ENCODE data around the gene IL22RA1.

IL22RA1 gene

DNA sequence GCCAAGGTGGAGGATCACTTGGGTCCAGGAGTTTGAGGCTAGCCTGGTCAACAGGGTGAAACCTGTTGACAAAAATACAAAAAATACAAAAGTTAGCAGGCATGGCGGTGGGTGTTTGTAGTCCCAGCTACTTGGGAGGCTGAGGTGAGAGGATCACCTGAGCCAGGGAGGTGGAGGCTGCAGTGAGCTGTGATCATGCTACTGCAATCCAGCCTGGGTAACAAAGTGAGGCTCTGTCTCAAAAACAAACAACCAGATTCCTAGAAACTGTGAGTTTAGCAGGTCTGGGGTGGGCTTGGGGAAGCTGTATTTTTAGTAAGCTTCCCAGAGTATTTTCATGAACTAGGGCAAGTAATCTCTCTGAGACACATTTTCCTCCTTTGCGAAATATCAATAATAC lies 25.8 kb downstream of the IL22RA1 start:
- no peak for FAIRE-seq

DNA sequence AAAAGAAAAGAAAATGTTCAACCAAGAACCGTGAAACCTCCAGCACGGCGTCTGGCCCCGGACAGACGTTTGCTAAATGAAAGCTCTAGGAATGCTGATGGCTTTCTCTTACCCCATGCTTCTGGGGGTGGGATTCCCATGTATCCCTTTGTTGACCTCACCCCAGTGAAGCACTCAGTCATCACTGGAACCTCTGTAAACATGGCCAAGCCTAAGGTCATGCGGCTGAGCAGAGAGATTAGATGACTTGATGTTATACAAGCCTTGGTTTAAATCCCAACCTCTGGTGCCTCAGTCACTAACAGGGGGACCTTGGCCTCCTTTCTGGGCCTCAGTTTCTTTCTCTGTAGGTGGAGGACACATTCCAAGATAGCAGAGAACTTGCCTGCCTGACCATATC lies 28.2 kb downstream of the IL22RA1 start:
- no peak for DNase-seq (ENCODE audit: low spot score)
- FAIRE-seq = no peak

More for the DNA sequence above, 25.8 kb downstream of the IL22RA1 start:
- no peak for DNase-seq (ENCODE audit: low spot score)

DNA sequence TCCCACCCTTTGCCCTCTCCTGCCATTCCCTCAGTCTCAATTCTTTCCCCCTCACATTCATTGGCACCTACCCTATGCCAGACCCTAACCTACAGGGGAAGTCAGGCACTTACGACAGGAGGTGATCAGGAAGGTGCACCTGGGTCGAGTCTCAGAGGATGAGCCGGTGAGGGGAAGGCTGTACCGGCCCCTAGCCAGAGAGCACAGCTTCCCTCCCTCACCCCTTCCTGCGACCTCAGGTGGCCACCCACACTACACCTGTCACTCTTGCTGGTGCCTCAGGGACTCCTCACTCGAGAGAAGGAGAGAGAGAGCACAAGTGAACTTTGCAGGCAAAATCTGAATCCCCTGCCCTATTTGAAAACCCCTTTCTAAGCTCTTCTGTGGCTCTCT lies 29.3 kb downstream of the IL22RA1 start:
- FAIRE-seq = no peak
- DNase-seq (ENCODE audit: low spot score) = no peak

DNA sequence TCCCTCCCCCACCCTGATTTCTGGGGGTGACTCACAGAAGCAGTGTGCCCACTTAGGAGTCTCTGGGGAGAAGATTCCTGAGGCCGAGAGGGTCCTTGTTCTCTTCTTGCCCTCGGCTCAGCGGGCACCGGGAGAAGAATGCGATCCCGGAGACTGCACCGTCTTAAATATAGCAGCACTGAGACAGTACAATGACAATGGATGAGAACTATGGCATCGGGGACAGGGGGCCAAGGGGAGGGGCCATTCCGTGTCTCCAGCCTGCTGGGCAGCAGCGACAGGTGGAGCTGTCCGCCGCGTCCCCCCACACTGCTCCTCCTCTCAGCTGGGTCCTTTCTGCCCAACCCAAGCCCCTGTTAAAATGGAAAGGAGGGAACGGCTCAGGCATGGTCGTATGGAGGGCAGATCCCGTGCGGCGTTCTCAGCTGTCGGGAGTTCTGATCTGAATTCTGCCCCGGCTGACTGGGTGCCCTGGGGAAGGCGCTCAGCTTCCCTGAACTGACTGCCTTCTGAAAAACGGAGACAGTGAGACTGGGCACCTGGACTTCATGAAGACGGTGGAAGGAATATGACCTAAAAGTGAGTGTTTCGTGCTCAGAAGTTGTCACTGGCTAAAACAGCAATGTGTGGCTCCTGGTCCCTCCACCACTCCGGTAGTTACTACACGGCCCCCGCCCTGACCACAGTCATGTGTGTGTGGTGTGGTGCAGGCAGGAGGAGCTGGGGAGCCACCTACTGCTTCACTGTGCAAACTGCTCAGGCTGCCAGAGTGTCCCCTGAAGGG lies 30.8 kb downstream of the IL22RA1 start, which contains the start of gene MYOM3:
Gene MYOM3, minus strand, starts transcription at position 140 of the 784 bp plus-strand sequence. CDS start 3,499 bp downstream, outside the sequence.
- DNase-seq (ENCODE audit: low spot score) (peak; percentile 45), FAIRE-seq (no peak)

DNA sequence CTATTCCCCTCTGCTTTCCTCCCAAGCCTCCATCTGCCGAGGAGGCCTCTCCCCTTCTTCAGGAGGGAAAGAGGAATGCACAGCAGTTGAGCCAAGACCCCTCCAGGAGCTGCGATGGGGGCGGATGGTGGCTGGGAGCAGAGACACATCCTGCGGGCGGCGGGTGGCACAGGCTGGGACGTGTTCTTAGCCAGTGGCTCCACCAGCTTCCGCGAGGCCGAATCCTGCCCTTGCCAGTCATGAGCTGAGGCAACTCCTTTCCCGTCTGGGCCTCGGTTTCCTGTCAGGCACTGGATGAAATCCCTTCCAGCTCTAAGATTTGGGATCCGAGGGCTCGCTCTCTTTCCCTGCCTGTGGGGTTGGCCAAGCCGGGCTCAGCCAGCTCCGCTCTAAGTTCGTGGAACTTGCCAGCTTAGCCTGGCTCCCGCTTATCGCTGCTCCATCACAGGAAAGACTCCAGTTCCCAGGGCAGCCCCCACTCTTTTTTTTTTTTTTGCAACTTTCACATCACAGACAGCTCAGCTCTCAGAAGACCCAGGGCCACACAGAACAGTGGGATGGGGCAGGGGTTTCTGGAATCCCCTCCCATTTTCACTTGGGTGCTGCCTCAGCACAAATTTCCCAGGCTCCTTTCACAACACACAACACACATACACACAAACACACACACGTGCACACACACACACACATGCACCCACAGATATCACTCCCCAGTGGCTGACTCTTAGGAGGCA lies 31.5 kb downstream of the IL22RA1 start:
- DNase-seq (ENCODE audit: low spot score) (no peak), FAIRE-seq (no peak)

DNA sequence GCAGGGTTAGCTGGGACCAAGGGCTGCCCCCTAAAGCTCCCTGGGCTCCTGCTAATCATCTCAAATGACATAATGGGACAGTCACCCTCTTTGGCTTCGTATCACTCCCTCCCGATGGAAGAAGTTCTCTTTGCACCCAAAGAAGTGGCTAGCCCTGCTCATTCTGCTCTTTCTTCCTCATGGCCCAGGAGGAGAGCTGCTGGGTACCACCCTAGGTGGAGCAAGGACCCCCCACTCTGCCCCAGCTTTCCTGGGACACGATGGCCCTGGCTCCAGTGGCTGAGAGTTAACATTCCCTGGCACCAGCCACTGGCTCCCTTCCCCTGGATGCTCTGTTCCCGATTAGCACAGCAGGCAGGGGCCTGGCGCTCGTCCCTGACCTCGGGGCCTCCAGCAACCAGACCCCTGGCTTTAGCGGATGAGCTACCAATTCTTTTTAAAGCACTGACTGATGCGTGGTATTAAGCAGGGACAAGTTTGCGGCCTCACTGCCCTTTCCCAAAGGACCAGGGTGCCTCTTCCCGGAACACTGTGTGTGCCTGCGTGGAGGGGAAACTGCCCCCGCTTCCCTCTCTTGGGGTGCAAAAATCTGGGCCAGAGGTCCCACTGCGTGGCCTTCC lies 32.2 kb downstream of the IL22RA1 start:
- FAIRE-seq = no peak

DNA sequence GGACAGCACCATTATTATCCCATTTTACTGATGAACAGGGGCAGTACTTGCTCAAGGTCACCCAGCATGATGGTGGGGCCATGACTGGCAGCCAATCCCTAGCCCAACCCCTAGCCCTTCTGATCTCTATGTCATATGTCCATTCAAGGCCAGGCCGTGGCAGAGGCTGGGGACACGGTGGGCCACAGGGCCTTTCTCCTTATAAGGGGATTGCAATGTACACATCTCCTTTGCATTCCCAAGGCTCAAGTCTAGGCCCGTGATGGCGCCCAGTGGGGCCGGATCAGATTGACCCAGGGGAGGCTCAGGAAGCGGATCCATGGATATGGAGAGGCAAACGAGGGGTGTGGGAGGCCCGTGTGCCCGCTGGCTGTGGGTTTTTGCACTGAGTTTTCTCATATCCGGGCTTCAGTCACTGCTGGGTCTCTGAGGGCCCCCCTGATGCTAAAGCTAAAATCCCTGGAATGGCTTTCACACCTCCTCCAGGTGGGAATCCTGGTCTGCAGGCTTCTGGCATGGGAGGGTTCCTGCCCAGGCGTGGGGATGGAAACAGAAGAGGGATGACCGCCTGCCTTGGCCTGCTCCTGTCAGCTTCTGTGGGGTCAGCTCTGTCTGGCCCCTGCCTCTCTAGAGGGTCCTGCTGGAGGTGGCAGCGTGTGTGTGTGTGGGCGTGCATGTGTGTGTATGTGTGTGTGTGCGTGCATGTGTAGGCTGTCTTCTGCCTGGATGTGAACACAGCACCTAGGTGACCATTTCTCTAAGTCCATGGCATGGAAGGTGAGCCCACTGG lies 33.1 kb downstream of the IL22RA1 start:
- DNase-seq (ENCODE audit: low spot score) = no peak
- FAIRE-seq = no peak

More for the DNA sequence above, 32.2 kb downstream of the IL22RA1 start:
- no peak for DNase-seq (ENCODE audit: low spot score)

DNA sequence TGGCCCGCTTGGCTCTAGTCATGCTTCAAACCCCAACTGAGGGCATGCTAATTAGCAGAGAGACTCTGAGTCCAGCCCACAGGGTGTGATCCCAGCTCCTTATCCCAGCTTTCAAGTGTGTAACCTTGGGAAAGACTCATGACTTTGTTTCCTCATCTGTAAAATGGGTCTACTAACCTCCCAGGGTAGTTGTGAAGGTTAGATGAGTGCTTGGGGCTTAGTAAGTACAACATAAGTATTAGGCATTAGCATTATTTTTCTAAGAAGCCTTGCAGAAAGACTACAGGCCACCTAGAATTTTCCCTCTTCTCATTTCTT lies 33.8 kb downstream of the IL22RA1 start:
- FAIRE-seq (no peak), DNase-seq (ENCODE audit: low spot score) (no peak)

DNA sequence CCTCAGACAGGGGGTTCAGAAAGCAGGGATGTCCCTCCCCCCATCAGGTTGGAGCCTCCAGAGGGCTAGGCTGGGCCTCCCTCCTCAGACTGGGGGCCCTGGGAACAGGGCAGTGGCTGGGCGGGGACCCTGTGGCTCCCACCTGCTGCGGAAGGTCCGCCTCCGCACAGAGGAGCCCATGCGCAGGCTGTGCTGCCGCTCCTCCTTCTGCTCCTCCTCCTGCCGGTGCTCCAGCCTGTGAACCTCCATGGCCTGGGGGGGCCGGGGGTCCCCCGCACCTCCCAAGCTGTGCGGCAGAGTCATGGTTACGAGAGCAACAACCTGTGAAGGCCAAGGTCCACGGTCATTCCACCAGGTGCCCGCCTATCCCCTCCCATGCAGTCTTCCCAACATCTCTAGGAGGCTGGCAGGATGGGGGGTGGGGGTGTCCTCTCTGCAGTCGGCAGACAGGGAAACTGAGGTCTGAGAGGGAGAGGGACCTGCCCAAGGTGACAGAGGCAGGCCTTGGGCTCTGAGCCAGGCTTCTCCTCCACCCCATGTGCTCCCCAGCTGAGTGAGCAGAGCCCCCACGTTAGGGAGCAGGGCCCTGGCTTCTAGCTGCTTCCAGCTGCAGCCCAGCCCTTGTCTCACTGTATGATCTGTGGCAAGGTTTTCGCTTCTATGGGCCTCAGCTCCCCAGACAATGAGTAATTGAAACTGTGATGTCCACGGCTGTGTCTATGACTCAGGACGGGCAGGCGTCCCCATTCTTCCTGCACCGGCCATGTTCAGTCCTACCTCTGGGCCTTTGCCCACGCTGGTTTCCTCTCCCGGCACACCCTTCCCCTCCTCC lies 34.4 kb downstream of the IL22RA1 start:
- peak; percentile 87 for FAIRE-seq
- DNase-seq (ENCODE audit: low spot score) = peak; percentile 89

DNA sequence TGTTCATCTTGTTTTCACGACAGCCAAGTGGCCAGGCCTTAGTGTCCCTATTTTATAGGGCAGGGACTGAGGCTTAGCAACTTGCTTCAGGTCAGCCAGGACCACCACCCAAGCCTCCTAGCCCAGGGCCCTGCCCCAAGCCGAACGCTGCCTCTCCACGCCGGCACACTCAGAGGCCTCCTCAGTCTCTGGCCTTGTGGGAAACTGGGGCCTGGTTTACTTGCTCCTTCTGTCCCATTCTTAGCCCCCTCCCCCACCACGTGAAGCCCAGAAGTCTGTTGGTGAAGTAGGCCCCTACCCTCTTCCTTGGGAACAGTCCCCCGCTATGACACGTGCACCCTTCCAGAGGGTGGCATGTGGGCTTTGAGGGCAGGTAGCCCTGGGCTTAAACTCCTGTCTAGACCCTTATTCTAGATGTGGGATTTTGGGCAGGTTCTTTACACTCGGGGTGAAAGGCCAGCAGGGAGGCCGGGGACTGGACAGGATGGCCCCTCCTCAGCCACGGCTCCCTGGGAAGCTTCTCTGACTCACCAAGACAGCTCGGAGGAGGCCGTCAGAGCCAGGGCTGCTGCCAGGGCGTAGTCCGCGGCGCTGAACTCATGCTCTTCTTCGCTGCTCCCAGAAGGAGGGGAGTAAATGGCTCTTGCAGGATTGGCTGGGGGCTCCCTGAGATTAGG lies 35.3 kb downstream of the IL22RA1 start:
- DNase-seq (ENCODE audit: low spot score) (peak; percentile 71), FAIRE-seq (peak; percentile 51)

DNA sequence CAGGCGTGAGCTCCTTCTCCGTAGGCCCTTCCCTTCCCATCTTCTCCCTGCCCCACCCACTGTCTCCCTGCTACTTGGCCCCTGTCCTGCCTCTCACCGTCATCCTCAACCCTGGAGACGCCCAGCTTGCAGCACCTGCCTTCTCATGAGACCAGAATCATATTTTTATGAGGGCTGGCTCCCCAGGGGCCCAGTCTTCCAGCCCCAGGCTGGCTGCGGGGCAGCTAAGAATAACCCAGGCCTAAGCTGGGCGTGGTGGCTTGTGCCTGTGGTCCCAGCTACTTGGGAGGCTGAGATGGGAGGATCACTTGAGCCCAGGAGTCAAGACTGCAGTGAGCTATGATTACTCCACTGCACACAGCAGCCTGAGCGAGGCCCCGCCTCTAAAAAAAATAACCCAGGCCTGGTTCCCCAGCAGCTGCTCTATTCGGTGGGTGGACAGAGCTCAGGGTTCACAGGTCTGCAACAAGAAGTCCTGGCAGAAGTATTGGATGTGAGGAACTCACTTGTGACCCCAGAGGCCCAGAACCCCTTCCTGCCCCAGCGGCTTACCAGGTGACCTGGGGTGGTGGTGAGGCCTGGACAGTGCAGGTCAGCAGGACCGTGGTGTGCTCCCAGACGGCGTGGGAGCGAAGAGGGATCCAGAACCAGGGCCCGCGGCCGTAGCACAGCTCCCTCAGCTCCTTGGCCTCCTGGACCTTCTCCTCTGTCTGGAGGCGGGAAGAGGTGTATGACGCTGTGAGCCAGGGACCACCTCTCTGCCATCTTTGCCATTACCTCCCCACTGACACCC lies 37.4 kb downstream of the IL22RA1 start:
- FAIRE-seq (no peak), DNase-seq (ENCODE audit: low spot score) (no peak)

DNA sequence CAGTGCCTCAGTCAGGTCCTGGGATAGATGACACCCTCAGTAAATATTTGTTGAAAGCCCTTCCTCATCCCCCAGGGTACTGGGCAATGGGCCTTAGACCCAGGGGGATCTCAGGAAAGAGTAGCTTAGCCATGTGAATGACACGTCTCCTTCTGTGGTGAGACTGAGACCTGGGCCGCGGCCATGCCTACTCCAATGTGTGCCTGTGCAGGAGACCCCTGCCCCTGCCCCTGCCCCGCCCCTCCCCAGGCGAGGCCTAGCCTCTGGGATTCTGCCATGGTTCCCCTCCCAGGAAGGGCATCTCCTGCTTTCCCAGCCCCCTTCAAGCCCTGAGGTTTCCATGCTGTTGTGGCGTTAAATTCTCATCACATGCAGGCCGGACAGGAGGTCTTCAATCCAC lies 38.1 kb downstream of the IL22RA1 start:
- FAIRE-seq (no peak), DNase-seq (ENCODE audit: low spot score) (no peak)

DNA sequence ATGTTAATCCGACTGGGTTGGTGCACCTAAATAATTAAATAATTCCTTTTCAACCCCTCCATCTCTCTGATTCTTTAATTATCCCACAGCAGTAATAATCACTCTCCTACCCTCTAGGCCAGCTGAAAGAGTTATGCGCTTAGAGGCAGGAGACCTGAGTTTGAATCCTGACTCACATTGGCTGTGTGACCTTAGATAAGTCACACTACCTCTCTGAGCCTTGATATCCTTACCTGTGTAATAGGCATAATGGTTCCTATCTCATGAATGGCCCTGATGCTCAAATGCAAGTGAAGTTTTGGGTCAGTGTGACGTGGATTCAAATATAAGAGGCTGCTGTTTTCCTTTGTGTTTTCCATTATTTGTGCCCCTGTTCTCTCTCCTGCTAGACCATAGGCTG lies 39.1 kb downstream of the IL22RA1 start:
- no peak for FAIRE-seq

DNA sequence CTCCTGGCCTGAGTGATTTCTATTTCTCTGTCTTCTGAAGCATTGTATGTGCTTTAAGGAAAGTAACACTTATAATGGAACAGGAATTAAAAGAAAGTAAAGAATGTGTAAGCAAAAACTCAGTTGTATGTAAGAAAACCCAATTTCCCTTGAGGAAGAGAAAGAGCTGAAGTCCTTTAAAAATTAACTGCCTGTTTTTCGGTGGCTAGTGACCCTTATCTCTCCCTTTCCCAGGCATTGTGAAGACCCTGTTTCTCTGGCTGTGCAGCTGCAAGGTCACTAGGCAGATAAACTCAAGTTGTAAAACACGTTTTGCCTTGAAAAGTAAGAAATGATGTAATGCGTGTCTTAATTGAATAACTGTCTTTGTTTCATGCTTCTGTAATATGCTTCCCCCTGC lies 39.5 kb downstream of the IL22RA1 start:
- DNase-seq (ENCODE audit: low spot score) (no peak), FAIRE-seq (no peak)

More for the DNA sequence above, 39.1 kb downstream of the IL22RA1 start:
- DNase-seq (ENCODE audit: low spot score) = no peak

DNA sequence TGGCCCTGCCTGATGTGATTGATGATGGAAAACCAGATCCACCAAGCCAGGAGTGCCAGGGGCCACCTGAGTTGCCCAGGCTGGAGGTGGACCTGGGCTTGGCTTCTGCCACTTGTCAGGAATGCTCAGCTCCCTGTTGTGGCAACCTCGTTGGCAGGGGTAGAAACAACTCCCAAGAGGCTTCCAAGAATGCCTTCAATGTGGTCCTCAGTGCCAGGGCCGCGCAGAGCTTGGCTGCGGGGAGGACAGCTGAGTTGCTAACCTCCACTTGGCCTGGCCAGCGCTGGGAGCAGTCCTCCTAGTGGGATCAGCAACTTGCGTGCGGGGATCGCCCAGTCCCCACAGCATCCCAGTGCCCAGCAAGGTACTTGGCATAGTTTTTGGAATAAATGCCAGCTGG lies 40.0 kb downstream of the IL22RA1 start:
- DNase-seq (ENCODE audit: low spot score) = no peak
- FAIRE-seq = no peak

DNA sequence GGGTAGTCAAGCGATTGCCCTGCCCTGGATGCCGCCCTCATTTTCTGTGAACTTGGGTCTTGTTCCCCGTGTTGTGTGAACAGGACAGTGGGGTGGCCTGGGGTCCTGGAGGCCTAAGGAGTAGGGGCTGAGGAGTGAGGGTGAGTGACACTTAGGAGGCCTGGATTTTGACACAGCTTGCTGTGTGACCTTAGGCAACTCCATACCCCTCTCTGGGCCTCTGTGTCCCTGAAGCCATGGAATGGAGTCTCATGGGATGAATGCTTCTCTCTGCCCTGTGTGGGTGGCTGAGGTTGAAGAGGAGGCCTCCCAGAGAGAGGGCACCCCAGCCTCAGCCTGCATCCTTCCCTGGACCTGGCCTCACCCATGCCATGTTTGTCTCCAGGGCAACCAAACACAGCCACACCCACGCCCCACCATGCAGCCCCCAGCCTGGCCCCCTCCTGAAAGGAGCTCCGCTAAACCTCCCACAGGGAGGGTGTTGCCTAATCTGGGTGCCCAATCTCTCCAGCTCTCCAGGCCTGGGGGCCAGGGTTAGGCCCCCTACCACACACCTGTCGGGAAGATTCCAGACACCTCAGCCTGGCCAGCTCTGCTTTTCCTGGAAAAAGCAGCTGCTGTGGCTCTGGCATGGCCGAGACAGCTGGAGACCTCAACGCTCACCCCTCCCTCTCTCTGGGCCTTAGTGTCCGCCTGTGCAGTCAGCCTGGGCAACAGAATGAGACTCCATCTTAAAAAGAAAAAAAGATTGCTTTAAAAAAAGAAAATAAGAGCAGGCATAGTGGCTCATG lies 40.9 kb downstream of the IL22RA1 start:
- DNase-seq (ENCODE audit: low spot score) (no peak), FAIRE-seq (no peak)

DNA sequence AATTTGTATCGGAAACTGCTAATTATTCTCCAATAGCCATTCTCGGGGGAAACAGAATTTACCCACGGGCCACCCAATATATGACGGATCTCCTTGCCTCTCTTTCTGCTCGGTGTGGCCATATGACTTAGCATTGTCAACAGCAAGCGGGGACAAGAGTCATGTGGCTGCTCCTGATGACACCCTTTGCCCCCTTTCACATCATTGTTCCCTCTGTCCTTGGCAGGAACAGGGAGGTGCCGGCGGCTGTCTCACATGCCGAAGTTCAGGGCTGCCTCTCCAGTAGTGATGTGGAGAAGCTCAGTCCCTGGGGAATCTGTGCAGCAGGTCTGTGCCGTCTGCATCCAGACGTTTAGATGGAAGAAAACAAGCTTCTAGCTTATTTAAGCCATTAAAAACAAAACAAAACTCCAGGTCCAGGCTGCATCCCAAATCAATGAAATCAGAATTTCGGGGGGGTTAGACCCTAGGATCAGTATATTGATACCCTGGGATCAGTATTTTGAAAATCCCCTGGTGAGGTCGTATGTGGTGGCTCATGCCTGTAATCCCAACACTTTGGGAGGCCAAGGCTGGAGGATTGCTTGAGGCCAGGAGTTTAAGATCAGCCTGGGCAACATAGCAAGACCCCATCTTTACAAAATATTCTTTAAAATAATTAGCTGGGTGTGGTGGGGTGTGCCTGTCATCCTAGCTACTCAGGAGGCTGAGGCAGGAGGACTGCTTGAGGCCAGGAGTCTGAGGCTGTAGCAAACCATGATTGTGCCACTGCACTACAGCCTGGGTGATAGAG lies 41.8 kb downstream of the IL22RA1 start:
- DNase-seq (ENCODE audit: low spot score) = no peak
- FAIRE-seq = no peak
